Esophagus squamous epithelium (tissue), 4 donors: ENCODE results near the gene DLEC1.

Experiments
- POLR2A ChIP-seq, 4 donors: fragments of 450-650 bp; IDR thresholded peaks; one replicate each; pipeline ENCODE4 v1.6.1; 2017; ENCODE audit warnings: antibody characterized with exemption in 4 of 4, mild to moderate bottlenecking in 4 of 4, moderate library complexity in 3 of 4
- TF ChIP-seq, protein P1 (sequence below), 6 experiments: fragments of 450-650 bp in 4 of 6; fragments of 200-600 bp in 2 of 6; sonication (generic) in 2 of 6; IDR thresholded peaks; one replicate each; pipeline ENCODE4 v1.5.1; 2016 to 2019; ENCODE audit warnings: antibody characterized with exemption in 6 of 6, mild to moderate bottlenecking in 4 of 6, moderate library complexity in 4 of 6

GRCh38 chr3:38117163-38117716, 78.2 kb downstream of the DLEC1 start:
- TF ChIP-seq, protein P1, sequence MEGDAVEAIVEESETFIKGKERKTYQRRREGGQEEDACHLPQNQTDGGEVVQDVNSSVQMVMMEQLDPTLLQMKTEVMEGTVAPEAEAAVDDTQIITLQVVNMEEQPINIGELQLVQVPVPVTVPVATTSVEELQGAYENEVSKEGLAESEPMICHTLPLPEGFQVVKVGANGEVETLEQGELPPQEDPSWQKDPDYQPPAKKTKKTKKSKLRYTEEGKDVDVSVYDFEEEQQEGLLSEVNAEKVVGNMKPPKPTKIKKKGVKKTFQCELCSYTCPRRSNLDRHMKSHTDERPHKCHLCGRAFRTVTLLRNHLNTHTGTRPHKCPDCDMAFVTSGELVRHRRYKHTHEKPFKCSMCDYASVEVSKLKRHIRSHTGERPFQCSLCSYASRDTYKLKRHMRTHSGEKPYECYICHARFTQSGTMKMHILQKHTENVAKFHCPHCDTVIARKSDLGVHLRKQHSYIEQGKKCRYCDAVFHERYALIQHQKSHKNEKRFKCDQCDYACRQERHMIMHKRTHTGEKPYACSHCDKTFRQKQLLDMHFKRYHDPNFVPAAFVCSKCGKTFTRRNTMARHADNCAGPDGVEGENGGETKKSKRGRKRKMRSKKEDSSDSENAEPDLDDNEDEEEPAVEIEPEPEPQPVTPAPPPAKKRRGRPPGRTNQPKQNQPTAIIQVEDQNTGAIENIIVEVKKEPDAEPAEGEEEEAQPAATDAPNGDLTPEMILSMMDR (IDR thresholded peaks at IDR 0.05) = no peak
- no peak for TF ChIP-seq POLR2A (IDR thresholded peaks at IDR 0.05)
